Mesendoderm (in vitro differentiated cells): ENCODE results near the gene WFIKKN1. TPM values are rescaled to one million over a fixed set of nuclear protein-coding genes. Genes with fewer than 3 reads are reported as not detected.

Experiments
- DNase-seq: peaks from one replicate; pipeline ENCODE4 v3.0.0; 2013
- H2AK5ac ChIP-seq: 2 replicates; pipeline ENCODE4 v1.6.1; 2013; ENCODE audit warnings: low read length, inconsistent platforms
- H2BK120ac ChIP-seq: 2 replicates; pipeline ENCODE4 v1.6.1; 2013; ENCODE audit warnings: low read depth, mild to moderate bottlenecking, low read length, moderate library complexity, mixed read lengths
- H2BK15ac ChIP-seq: replicated peaks from 2 replicates; pipeline ENCODE4 v1.6.1; 2013; ENCODE audit warnings: low read depth, mild to moderate bottlenecking, moderate library complexity
- H2BK5ac ChIP-seq: 2 replicates; pipeline ENCODE4 v1.6.1; 2013; ENCODE audit warnings: low read length, inconsistent platforms
- H3K18ac ChIP-seq: 2 replicates; pipeline ENCODE4 v1.6.1; 2013; ENCODE audit warnings: mild to moderate bottlenecking, low read length, mixed read lengths
- H3K23ac ChIP-seq: one replicate; pipeline ENCODE4 v1.6.1; 2013; ENCODE audit warnings: low read length
- H3K27ac ChIP-seq: 2 replicates; pipeline ENCODE4 v1.5.1; 2013; ENCODE audit warnings: low read depth, mild to moderate bottlenecking, inconsistent platforms, low read length, moderate library complexity
- H3K27me3 ChIP-seq: 2 replicates; pipeline ENCODE4 v1.6.1; 2013; ENCODE audit warnings: low read length, control low read depth, mild to moderate bottlenecking, inconsistent platforms; ENCODE audit not compliant: insufficient read depth, poor library complexity
- H3K36me3 ChIP-seq: 2 replicates; pipeline ENCODE4 v1.6.1; 2013; ENCODE audit warnings: low read length, inconsistent platforms; ENCODE audit not compliant: control insufficient read depth, insufficient read depth
- H3K4ac ChIP-seq: one replicate; pipeline ENCODE4 v1.6.1; 2013; ENCODE audit warnings: low read depth, mild to moderate bottlenecking, low read length, moderate library complexity
- H3K4me1 ChIP-seq: 2 replicates; pipeline ENCODE4 v1.6.1; 2013; ENCODE audit warnings: low read depth, low read length, inconsistent platforms; ENCODE audit not compliant: control insufficient read depth
- H3K4me2 ChIP-seq: 2 replicates; pipeline ENCODE4 v1.6.1; 2013; ENCODE audit warnings: low read length
- H3K4me3 ChIP-seq: 2 replicates; pipeline ENCODE4 v1.5.1; 2013; ENCODE audit warnings: mild to moderate bottlenecking, low read length
- H3K56ac ChIP-seq: one replicate; pipeline ENCODE4 v1.6.1; 2013; ENCODE audit warnings: low read length
- H3K79me1 ChIP-seq: 2 replicates; pipeline ENCODE4 v1.6.1; 2013; ENCODE audit warnings: low read length, inconsistent platforms
- H3K79me2 ChIP-seq: 2 replicates; pipeline ENCODE4 v1.6.1; 2013; ENCODE audit warnings: mild to moderate bottlenecking, low read length; ENCODE audit not compliant: control insufficient read depth, insufficient read depth
- H3K9ac ChIP-seq: 2 replicates; pipeline ENCODE4 v1.6.1; 2013; ENCODE audit warnings: low read length, inconsistent platforms
- H4K5ac ChIP-seq: one replicate; pipeline ENCODE4 v1.6.1; 2013; ENCODE audit warnings: low read length
- H4K8ac ChIP-seq: one replicate; pipeline ENCODE4 v1.6.1; 2013; ENCODE audit warnings: low read depth, mild to moderate bottlenecking, control low read depth, low read length, moderate library complexity
- WGBS: extraction: QIAGEN DNeasy Blood & Tissue Kit; methylation state at CpG from one replicate; pipeline ENCODE4 v1.1.7; 2013; ENCODE audit warnings: low lambda C conversion rate, missing lambda C conversion rate; ENCODE audit not compliant: insufficient coverage; ENCODE audit errors: extremely low coverage; 5-methylcytosine and 5-hydroxymethylcytosine counted together
- polyA plus RNA-seq, 2 experiments: library from polyadenylated mRNA; stranded (reverse); fragments of 200-250 nt; gene quantifications; one replicate each; pipeline ENCODE4 v1.2.3, GENCODE V29; 2013

The WFIKKN1 gene, protein sequence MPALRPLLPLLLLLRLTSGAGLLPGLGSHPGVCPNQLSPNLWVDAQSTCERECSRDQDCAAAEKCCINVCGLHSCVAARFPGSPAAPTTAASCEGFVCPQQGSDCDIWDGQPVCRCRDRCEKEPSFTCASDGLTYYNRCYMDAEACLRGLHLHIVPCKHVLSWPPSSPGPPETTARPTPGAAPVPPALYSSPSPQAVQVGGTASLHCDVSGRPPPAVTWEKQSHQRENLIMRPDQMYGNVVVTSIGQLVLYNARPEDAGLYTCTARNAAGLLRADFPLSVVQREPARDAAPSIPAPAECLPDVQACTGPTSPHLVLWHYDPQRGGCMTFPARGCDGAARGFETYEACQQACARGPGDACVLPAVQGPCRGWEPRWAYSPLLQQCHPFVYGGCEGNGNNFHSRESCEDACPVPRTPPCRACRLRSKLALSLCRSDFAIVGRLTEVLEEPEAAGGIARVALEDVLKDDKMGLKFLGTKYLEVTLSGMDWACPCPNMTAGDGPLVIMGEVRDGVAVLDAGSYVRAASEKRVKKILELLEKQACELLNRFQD
- 1.7 TPM for polyA plus RNA-seq (2013, experiment 1 of 2)
- 1.7 TPM for polyA plus RNA-seq (2013, experiment 2 of 2)

DNA sequence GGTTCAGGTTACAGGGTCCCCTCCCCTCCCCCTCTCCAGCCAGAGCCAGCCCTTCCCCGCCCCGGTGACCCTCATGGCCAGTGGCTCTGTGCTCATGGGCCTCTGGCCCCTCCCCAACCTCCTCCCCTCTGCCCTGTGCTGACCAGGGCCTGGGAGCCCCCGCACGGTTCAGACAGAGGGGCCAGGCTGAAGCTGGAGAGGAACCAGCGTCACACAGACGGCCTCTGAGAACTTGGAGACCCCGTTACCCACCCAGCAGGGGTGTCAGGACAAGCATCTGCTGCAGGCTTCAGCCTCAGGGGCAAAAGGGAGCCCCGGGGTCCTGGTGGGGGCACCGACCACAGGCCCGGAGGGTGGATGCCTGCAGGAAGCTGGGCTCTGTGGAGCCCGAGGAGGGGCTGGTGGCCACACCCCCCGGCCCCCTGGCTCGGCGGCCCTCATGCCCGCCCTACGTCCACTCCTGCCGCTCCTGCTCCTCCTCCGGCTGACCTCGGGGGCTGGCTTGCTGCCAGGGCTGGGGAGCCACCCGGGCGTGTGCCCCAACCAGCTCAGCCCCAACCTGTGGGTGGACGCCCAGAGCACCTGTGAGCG is at the start of gene WFIKKN1:
WFIKKN1 (plus strand) TSS at position 171 of the 591 bp plus-strand sequence; CDS start at position 440, 269 bp downstream.
- no peaks in the 10 kb centered on the region for H3K79me2 ChIP-seq
- H4K8ac ChIP-seq, result no peak within 1 kb of the TSS
- no peaks in the 10 kb centered on the region for H3K36me3 ChIP-seq
- no peak within 1 kb of the TSS for H2BK120ac ChIP-seq
- peaks cover 2% of the 10 kb centered on the region for H3K79me1 ChIP-seq
- no peak within 1 kb of the TSS for H4K5ac ChIP-seq
- H2BK5ac ChIP-seq, result no peak within 1 kb of the TSS
- peak; percentile 40 for DNase-seq
- peak within 1 kb of the TSS; percentile 45 for H3K9ac ChIP-seq
- H3K56ac ChIP-seq, result peak within 1 kb of the TSS; percentile 77
- H3K27ac ChIP-seq, result peak within 1 kb of the TSS; percentile 28
- H3K4me1 ChIP-seq, result peaks cover 6% of the 10 kb centered on the region
- no CpG with 5 or more reads among the region's 23 CpGs for WGBS
- no peak within 1 kb of the TSS for H2AK5ac ChIP-seq
- no peak within 1 kb of the TSS for H3K4me3 ChIP-seq
- H3K27me3 ChIP-seq, result no peaks in the 10 kb centered on the region
- peak within 1 kb of the TSS; percentile 11 for H3K18ac ChIP-seq
- H3K23ac ChIP-seq, result peak within 1 kb of the TSS; percentile 66
- H3K4me2 ChIP-seq, result peak within 1 kb of the TSS; percentile 31
- H3K4ac ChIP-seq, result no peak within 1 kb of the TSS
- H2BK15ac ChIP-seq, result no peak within 1 kb of the TSS

DNA sequence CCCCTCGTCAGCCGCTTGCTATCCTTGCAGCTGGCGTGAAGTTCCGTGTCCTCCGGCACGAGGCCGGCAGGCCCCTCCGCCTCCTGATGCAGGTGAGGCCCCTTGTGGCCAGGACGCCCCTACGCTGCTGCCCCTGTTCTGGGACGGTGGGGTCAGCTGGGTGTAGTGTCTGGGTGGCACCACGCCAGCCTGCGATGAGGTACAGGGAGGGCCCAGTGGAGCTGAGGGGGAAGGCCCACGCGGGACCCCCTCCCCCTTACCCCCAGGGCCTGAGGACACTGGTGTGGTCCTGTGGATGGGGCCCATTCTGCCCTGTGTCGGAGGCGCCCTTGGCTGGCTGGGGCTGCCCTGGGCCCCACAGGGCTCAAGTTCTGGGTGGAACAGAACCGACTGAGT is 48.6 kb upstream of the WFIKKN1 start:
- H3K18ac ChIP-seq, result no peak overlapping the region
- no peak overlapping the region for H4K8ac ChIP-seq
- H3K27me3 ChIP-seq, result no peaks in the 10 kb centered on the region
- DNase-seq, result no peak
- no peaks in the 10 kb centered on the region for H3K79me2 ChIP-seq
- H4K5ac ChIP-seq, result no peak overlapping the region
- no peaks in the 10 kb centered on the region for H3K4me1 ChIP-seq
- WGBS, result no CpG with 5 or more reads among the region's 18 CpGs
- H3K4me2 ChIP-seq, result no peak overlapping the region
- no peak overlapping the region for H2AK5ac ChIP-seq
- no peaks in the 10 kb centered on the region for H3K79me1 ChIP-seq
- no peak overlapping the region for H2BK5ac ChIP-seq
- H3K23ac ChIP-seq, result no peak overlapping the region
- no peak overlapping the region for H2BK15ac ChIP-seq
- no peak overlapping the region for H3K4me3 ChIP-seq
- no peak overlapping the region for H2BK120ac ChIP-seq
- H3K56ac ChIP-seq, result no peak overlapping the region
- no peak overlapping the region for H3K9ac ChIP-seq
- no peak overlapping the region for H3K4ac ChIP-seq
- H3K36me3 ChIP-seq, result no peaks in the 10 kb centered on the region
- no peak overlapping the region for H3K27ac ChIP-seq

DNA sequence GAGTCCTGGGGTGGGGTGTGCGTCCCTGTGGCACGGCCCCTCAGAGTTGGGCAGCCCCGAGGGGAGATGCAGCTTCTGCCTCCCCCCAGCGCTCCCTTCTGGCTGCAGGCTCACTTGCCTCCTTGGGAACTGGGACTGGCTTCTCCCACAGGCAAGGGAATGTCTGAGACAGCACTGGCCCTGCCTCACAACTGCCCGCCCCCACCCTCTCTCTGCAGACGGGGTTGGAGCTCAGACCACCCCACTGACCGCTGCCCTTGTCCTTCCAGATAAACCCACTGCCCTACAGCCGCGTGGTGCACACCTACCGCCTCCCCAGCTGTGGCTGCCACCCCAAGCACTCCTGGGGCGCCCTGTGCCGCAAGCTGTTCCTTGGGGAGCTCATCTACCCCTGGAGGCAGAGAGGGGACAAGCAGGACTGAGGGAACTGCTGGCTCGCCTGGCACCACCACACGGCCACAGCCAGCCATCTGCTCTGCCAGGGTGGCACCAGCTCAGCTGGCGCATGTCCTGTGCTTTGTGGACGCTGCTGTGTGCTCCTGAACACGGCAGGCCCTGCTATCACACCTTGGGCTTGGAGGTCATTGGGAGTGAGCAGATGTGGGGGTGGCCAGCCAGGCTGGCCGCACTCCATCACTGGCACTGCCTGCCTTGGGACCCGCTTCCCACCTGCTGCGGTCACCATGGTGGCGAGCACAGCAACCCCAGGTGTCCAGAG is 48.0 kb upstream of the WFIKKN1 start:
- Histone ChIP-seq H3K4me3 (no peak overlapping the region), H3K4me1 (no peaks in the 10 kb centered on the region), H3K9ac (no peak overlapping the region), H3K56ac (no peak overlapping the region), H3K27ac (no peak overlapping the region), H2BK120ac (no peak overlapping the region), H3K4me2 (no peak overlapping the region), H4K8ac (no peak overlapping the region), H3K18ac (no peak overlapping the region), H3K23ac (no peak overlapping the region), H3K27me3 (no peaks in the 10 kb centered on the region), H2BK5ac (no peak overlapping the region), H2BK15ac (no peak overlapping the region), H2AK5ac (no peak overlapping the region), H3K4ac (no peak overlapping the region), H3K79me1 (no peaks in the 10 kb centered on the region), H3K36me3 (no peaks in the 10 kb centered on the region), H3K79me2 (no peaks in the 10 kb centered on the region), H4K5ac (no peak overlapping the region)
- WGBS, result no CpG with 5 or more reads among the region's 21 CpGs
- DNase-seq, result no peak

DNA sequence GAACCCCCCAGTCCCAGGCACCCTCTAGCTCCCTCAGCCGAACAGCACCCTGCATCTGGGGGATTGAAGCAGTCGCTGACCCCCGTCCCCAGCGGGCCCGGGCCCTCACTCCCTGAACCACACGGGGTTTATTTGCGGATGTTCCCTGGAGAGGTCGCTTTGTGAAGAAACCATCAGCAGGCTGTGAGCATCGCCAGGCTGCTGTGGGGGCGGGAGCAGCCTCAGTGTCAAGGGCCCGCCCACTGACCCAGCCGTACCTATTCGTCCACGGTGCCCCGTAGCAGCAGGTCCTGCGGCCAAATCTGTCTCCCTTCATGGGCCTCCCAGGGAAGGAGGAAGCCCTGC is 47.3 kb upstream of the WFIKKN1 start:
- no peak overlapping the region for H3K27ac ChIP-seq
- no peak overlapping the region for H3K56ac ChIP-seq
- H3K9ac ChIP-seq, result no peak overlapping the region
- no peak overlapping the region for H3K4ac ChIP-seq
- H4K8ac ChIP-seq, result no peak overlapping the region
- H3K36me3 ChIP-seq, result no peaks in the 10 kb centered on the region
- H2BK15ac ChIP-seq, result no peak overlapping the region
- peak; percentile 50 for DNase-seq
- no peak overlapping the region for H4K5ac ChIP-seq
- H2BK120ac ChIP-seq, result no peak overlapping the region
- peaks cover 4% of the 10 kb centered on the region for H3K79me2 ChIP-seq
- H2BK5ac ChIP-seq, result no peak overlapping the region
- no peaks in the 10 kb centered on the region for H3K27me3 ChIP-seq
- H3K4me3 ChIP-seq, result no peak overlapping the region
- no peaks in the 10 kb centered on the region for H3K4me1 ChIP-seq
- H3K4me2 ChIP-seq, result no peak overlapping the region
- no peak overlapping the region for H3K23ac ChIP-seq
- peaks cover 2% of the 10 kb centered on the region for H3K79me1 ChIP-seq
- WGBS, result no CpG with 5 or more reads among the region's 16 CpGs
- H2AK5ac ChIP-seq, result no peak overlapping the region
- H3K18ac ChIP-seq, result no peak overlapping the region

DNA sequence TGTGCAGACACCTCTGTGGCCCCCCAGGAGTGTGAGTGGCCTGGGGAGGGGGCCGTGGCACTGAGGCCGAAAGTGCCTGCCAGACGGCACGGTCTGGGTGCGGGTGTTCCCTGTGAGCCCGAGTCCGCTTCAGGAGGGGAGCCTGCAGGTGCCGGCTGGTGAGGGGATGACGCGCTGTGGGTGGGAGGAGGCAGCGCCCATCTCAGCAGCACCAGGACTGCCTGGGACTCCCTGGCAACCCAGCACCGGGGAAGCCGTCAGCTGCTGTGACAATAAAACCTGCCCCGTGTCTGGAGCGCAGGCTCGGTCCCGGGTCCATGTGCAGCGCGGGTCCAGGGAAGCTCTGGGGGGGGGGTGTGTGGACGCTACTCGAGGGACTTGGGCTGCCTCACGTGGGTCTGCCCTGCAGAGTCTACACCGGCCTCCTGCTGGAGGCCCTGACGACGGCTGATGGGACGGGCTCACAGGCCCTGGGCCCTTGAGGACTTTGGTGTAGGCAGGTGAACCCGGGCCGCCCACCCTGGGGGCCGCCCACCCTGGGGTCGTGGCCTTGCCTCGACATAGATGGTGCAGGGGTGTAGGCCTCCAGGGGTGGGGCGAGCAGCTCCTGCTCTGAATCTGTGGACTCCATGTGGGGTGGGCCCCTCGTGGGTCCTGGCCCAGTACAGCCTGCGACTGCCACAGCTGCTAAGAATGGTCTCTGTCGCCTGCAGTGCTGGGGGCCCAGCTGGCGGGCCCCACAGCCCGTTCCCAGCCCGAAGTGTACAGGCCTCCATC is 46.8 kb upstream of the WFIKKN1 start:
- H2BK120ac ChIP-seq, result no peak overlapping the region
- no CpG with 5 or more reads among the region's 38 CpGs for whole genome bisulfite sequencing
- no peak overlapping the region for H3K27ac ChIP-seq

More for the DNA sequence above, 46.8 kb upstream of the WFIKKN1 start:
- no peaks in the 10 kb centered on the region for H3K27me3 ChIP-seq
- peaks cover 2% of the 10 kb centered on the region for H3K79me1 ChIP-seq
- DNase-seq, result no peak
- no peak overlapping the region for H3K4me3 ChIP-seq
- H3K18ac ChIP-seq, result no peak overlapping the region
- no peak overlapping the region for H3K56ac ChIP-seq
- H3K36me3 ChIP-seq, result no peaks in the 10 kb centered on the region
- H3K4me1 ChIP-seq, result no peaks in the 10 kb centered on the region
- H3K9ac ChIP-seq, result no peak overlapping the region
- H4K8ac ChIP-seq, result no peak overlapping the region
- no peak overlapping the region for H3K4me2 ChIP-seq
- H2BK5ac ChIP-seq, result no peak overlapping the region
- H3K4ac ChIP-seq, result no peak overlapping the region
- no peak overlapping the region for H4K5ac ChIP-seq
- no peak overlapping the region for H2AK5ac ChIP-seq
- H3K79me2 ChIP-seq, result peaks cover 4% of the 10 kb centered on the region
- H3K23ac ChIP-seq, result no peak overlapping the region
- no peak overlapping the region for H2BK15ac ChIP-seq
